ENCODE data around the gene ADAM8. TPM values are rescaled to one million over a fixed set of nuclear protein-coding genes. Genes with fewer than 3 reads are reported as not detected.

ADAM8 gene
- total RNA-seq (2012; rRNA removed) (under 0.01 and 0.28 TPM in 2 replicates), polyA plus RNA-seq (2012; rRNA removed) (0.74 and 0.90 TPM in 2 replicates), Bru-seq, nascent RNA (percentile 34 among the genes with signal in this experiment), BruChase-seq, experiment 1, labeled RNA remaining after a 6-hour chase (percentile 37 among the genes with signal in this experiment), BruChase-seq, experiment 2, labeled RNA remaining after a 2-hour chase (percentile 39 among the genes with signal in this experiment)
- 0.14 and 0.51 TPM in 2 replicates for polyA plus RNA-seq (2012; cell fraction: cytosol; rRNA removed)
- polyA plus RNA-seq (2012; cell fraction: nucleus; rRNA removed; ENCODE audit: low replicate concordance) = 6.8 and 19.7 TPM in 2 replicates
- long read RNA-seq, partial matches to known transcripts = 0 of 1 reads
- long read RNA-seq, other reads (novel, unspliced or antisense) = 0 of 1 reads

- H2AK9ac ChIP-seq (replicated peaks; ENCODE audit: low read depth, low read length, poor library complexity) = peak within 1 kb of the TSS; percentile 55
- H3K9me1 ChIP-seq (ENCODE audit: insufficient read depth, low read length) = 0 out of 2 replicates have a peak, but pooled peaks cover 4% of the 10 kb centered on the region
- dilution Hi-C loops (cut with HindIII; ENCODE audit: low sequenced_read_pairs, unreplicated experiment) (no loop called here), in situ Hi-C loops (cut with MboI; ENCODE audit: low sequenced_read_pairs) (no loop called here), intact Hi-C loops (cut with micrococcal nuclease) (loop anchor here (1.0 kb wide), 1 partner anchor 14 kb away; no protein-coding TSS in a partner anchor)
- H3K56ac ChIP-seq (ENCODE audit: extremely low read depth, insufficient read depth, low read length) = no peak within 1 kb of the TSS
- no peak within 1 kb of the TSS for H3K23ac ChIP-seq (ENCODE audit: low read depth, low read length)
- H3K27ac ChIP-seq (ENCODE audit: insufficient read depth, low read length) = no peak within 1 kb of the TSS
- H3K9me3 ChIP-seq (ENCODE audit: control insufficient read depth, insufficient read depth, low read length) = no peaks in the 10 kb centered on the region
- H3K4ac ChIP-seq (ENCODE audit: low read depth, low read length) = no peak within 1 kb of the TSS
- WGBS, 2 experiments (ENCODE audit: extremely low coverage in 2 of 2, insufficient read length in 1 of 2) = 6% methylated on average over 19 of the region's 63 CpGs; no CpG with 5 or more reads in 1 of the 2 experiments
- H3K27me3 ChIP-seq (ENCODE audit: control insufficient read depth, insufficient read depth, low read length) = peaks cover 9% of the 10 kb centered on the region
- POLR2A ChIA-PET (ENCODE audit: unreplicated experiment) = no interaction called here
- H3K14ac ChIP-seq (replicated peaks; ENCODE audit: low read depth, low read length) = no peak within 1 kb of the TSS
- 0 out of 2 replicates have a peak within 1 kb of the TSS, but pooled peaks have one; percentile 9 for H2AK5ac ChIP-seq (ENCODE audit: low read depth, low read length)
- BruUV-seq (replicated peaks) = no TSS peak
- H2BK15ac ChIP-seq (ENCODE audit: low read depth, low read length) = no peak within 1 kb of the TSS
- no peak within 1 kb of the TSS for H3K4me3 ChIP-seq (ENCODE audit: insufficient read depth, low read depth, low read length)
- H3K4me2 ChIP-seq (ENCODE audit: low read depth, low read length) = no peak within 1 kb of the TSS
- CTCF ChIA-PET = no interaction called here
- DNase-seq (no peak), ATAC-seq (ENCODE audit: low read depth) (peak; percentile 52)
- H3K4me1 ChIP-seq (ENCODE audit: control insufficient read depth, insufficient read depth, low read length) = peaks cover 10% of the 10 kb centered on the region
- no peak within 1 kb of the TSS for H3K9ac ChIP-seq (ENCODE audit: low read depth, low read length)
- H2BK20ac ChIP-seq (ENCODE audit: low read depth, low read length) = no peak within 1 kb of the TSS
- H2BK5ac ChIP-seq (ENCODE audit: low read depth, low read length, poor library complexity, severe bottlenecking) = no peak within 1 kb of the TSS
- no peak within 1 kb of the TSS for H3K18ac ChIP-seq (ENCODE audit: low read depth, low read length)
- H4K8ac ChIP-seq (ENCODE audit: low read depth in 2 of 2, low read length in 2 of 2) = no peak within 1 kb of the TSS
- H3K36me3 ChIP-seq (ENCODE audit: control insufficient read depth, insufficient read depth, low read length) = peaks cover 19% of the 10 kb centered on the region
- no peak within 1 kb of the TSS for H4K91ac ChIP-seq (ENCODE audit: insufficient read depth, low read depth, low read length)
- H4K5ac ChIP-seq (ENCODE audit: low read depth, low read length) = no peak within 1 kb of the TSS
- no peak within 1 kb of the TSS for H2BK120ac ChIP-seq (ENCODE audit: low read depth, low read length)
- peaks cover 7% of the 10 kb centered on the region; the same call in 1 of the 2 replicates for H4K20me1 ChIP-seq (ENCODE audit: insufficient read depth, low read length)
- H3K79me1 ChIP-seq (ENCODE audit: low read depth in 1 of 2, low read length in 2 of 2) = peaks cover 0 to 3% of the 10 kb centered on the region in 2 experiments; a peak in 1 of 4 replicates
- H2AFZ ChIP-seq (replicated peaks; ENCODE audit: low read length, poor library complexity) = peak within 1 kb of the TSS; percentile 82
- TF ChIP-seq MAFK (IDR thresholded peaks at IDR 0.05; ENCODE audit: low read depth, low read length) = no peak
- no peak for TF ChIP-seq RCOR1 (IDR thresholded peaks at IDR 0.05; ENCODE audit: insufficient replicate concordance, low read length)
- no peak for TF ChIP-seq CHD1 (IDR thresholded peaks at IDR 0.05; ENCODE audit: low read depth, low read length)
- TF ChIP-seq RFX5 (IDR thresholded peaks at IDR 0.05; ENCODE audit: low read depth, low read length) = no peak
- TF ChIP-seq MAZ (IDR thresholded peaks at IDR 0.05; ENCODE audit: borderline replicate concordance, low read depth, low read length) = no peak
- no peak for TF ChIP-seq SMC3 (IDR thresholded peaks at IDR 0.05; ENCODE audit: low read depth, low read length)
- no peak for TF ChIP-seq POLR2A (IDR thresholded peaks at IDR 0.05; ENCODE audit: low read depth, low read length)
- no peak for TF ChIP-seq MXI1 (IDR thresholded peaks at IDR 0.05; ENCODE audit: borderline replicate concordance, low read depth, low read length)
- no peak for TF ChIP-seq NFE2L2 (IDR thresholded peaks at IDR 0.05; ENCODE audit: low read depth, low read length)
- TF ChIP-seq RAD21 (IDR thresholded peaks at IDR 0.05; ENCODE audit: low read length) = no peak
- TF ChIP-seq BHLHE40 (IDR thresholded peaks at IDR 0.05; ENCODE audit: low read depth, low read length) = no peak
- TF ChIP-seq USF2 (IDR thresholded peaks at IDR 0.05; ENCODE audit: low read depth, low read length) = no peak
- TF ChIP-seq CEBPB (IDR thresholded peaks at IDR 0.05; ENCODE audit: low read depth, low read length) = no peak
- TF ChIP-seq ELK1 (IDR thresholded peaks at IDR 0.05; ENCODE audit: borderline replicate concordance, low read depth, low read length) = no peak
These were observed at the start of gene ADAM8 for GRCh38 chr10:133276435-133277201. TSS of gene ADAM8 (minus strand) at chr10:133276868. CDS start at chr10:133276817, 51 bp downstream.
